ENCODE data around the gene COL24A1.

COL24A1 gene

GRCh38 chr1:85943526-85943925 is 213.0 kb downstream of the COL24A1 start:
- in situ Hi-C loops (cut with HindIII; ENCODE audit: low sequenced_read_pairs), result no loop called here
- no peak for TF ChIP-seq CTCF (IDR thresholded peaks at IDR 0.05; ENCODE audit: low read depth, low read length, missing control alignments)
- DNase-seq (ENCODE audit: low read depth), result no peak
- H3K4me3 ChIP-seq (ENCODE audit: low read depth, low read length), result no peak overlapping the region

DNA sequence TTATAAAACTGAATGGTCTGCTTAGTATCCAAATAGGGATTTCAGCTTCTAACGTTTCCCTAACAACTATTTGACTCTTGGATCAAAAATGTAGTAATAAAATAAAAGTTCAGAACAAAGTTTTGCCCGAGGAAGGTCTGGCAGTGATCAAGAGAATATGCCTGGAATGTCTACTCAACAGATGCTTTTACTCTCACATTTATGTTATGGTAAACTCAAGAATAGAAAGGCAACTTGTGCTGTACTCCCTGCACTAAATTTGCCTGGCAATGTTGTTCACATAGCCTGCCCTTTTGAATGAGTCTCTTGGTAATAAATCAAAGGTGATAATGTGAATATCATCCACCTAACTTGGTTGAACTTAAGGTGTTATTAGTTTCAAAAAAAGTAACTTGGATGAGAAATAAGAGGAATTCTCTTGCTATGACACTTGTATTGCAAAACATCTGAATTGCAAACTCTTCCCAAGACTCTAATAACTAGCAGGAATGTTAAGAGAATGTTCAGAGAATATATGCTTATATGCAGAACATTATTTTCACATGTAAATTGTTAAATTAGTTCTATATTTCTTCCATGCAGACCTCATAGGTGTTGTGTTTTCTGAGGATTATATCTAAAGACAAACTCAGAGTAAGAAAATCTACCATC is 215.8 kb downstream of the COL24A1 start:
- DNase-seq (ENCODE audit: low read depth), result no peak
- in situ Hi-C loops (cut with HindIII; ENCODE audit: low sequenced_read_pairs), result no loop called here
- H3K4me3 ChIP-seq (ENCODE audit: low read depth, low read length), result no peak overlapping the region
- no peak for TF ChIP-seq CTCF (IDR thresholded peaks at IDR 0.05; ENCODE audit: low read depth, low read length, missing control alignments)

DNA sequence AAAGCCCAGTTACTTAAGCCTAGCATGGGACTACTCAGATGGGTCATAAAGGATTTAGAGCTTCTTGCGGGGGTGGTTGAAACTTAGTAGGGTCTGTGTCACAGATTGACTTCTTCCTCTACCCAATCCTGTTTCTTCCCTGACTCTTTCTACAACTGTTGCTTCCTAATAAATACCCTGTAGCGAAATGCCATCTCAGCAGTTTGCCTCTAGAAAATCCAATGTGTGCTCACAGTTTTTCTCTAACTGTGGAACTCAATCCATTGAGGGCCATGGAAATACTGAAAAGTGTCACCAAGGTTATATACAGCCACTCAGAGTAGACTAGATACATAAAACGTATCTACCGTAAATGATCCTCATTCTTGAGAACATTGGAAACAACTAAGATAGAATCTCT is 217.7 kb downstream of the COL24A1 start:
- TF ChIP-seq CTCF (IDR thresholded peaks at IDR 0.05; ENCODE audit: low read depth, low read length, missing control alignments), result no peak
- in situ Hi-C loops (cut with HindIII; ENCODE audit: low sequenced_read_pairs), result no loop called here
- no peak for DNase-seq (ENCODE audit: low read depth)
- H3K4me3 ChIP-seq (ENCODE audit: low read depth, low read length), result no peak overlapping the region

DNA sequence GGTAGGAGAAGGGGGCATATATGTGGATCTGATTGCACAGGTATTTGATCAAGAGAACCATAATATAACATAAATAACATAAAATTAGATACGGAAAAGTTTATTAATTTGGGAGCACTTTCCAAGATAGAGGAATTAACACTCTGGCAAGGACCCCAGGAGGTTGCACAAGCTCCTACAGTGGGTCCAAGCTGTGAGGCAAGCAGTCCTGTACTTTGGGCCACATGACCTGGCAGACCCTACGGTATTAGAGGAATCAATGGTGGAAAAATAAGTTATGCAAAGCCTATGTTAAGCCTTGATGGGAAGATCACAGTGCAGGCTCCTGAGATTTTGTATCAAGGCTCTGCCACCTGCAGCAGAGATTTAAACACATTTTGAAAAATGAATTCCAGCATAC is 220.1 kb downstream of the COL24A1 start:
- no peak overlapping the region for H3K4me3 ChIP-seq (ENCODE audit: low read depth, low read length)
- DNase-seq (ENCODE audit: low read depth), result no peak
- TF ChIP-seq CTCF (IDR thresholded peaks at IDR 0.05; ENCODE audit: low read depth, low read length, missing control alignments), result no peak
- in situ Hi-C loops (cut with HindIII; ENCODE audit: low sequenced_read_pairs), result no loop called here

GRCh38 chr1:85936057-85936456 is 220.5 kb downstream of the COL24A1 start:
- no peak overlapping the region for H3K4me3 ChIP-seq (ENCODE audit: low read depth, low read length)
- in situ Hi-C loops (cut with HindIII; ENCODE audit: low sequenced_read_pairs), result no loop called here
- DNase-seq (ENCODE audit: low read depth), result no peak
- TF ChIP-seq CTCF (IDR thresholded peaks at IDR 0.05; ENCODE audit: low read depth, low read length, missing control alignments), result no peak

DNA sequence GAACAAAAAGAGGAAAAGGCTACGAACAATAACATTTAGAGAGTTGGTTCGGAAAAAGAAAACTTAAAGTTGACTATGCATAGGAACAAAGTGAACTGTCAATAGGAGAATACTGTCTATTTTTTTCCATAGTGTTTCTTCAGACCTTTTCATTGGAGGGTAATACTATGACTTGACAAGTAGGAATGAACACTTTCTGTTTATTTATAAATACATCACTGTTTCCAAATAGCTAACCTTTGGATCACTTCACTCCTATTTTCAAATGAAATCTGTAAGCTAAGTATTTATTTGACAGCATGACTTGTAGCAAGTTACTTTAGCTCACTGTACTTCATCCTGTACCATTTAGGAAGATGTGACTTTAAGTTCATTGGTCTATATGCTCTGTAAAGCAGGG is 221.3 kb downstream of the COL24A1 start:
- no peak for DNase-seq (ENCODE audit: low read depth)
- in situ Hi-C loops (cut with HindIII; ENCODE audit: low sequenced_read_pairs), result no loop called here
- H3K4me3 ChIP-seq (ENCODE audit: low read depth, low read length), result no peak overlapping the region
- no peak for TF ChIP-seq CTCF (IDR thresholded peaks at IDR 0.05; ENCODE audit: low read depth, low read length, missing control alignments)
